G401 (cell line): Measurements from ENCODE around the gene OPN4. TPM values are rescaled to one million over a fixed set of nuclear protein-coding genes. Genes with fewer than 3 reads are reported as not detected.

Source experiments
- DNase-seq: peaks from one replicate; pipeline ENCODE4 v3.0.0-alpha.2; 2015; ENCODE audit warnings: low spot score
- in situ Hi-C: cut with HindIII; loops from 2 replicates; pipeline ENCODE4 v1.10.0; 2016; ENCODE audit warnings: low sequenced_read_pairs, mixed read lengths
- total RNA-seq: library from RNA; depleted of rRNA; stranded (reverse); fragments of >200 nt; shearing (Covaris generic); gene quantifications from 2 replicates; pipeline ENCODE4 v1.2.3, GENCODE V29; 2014; rRNA removed

Gene OPN4
- total RNA-seq, 1 experiment from 2014 or later, result not detected

DNA sequence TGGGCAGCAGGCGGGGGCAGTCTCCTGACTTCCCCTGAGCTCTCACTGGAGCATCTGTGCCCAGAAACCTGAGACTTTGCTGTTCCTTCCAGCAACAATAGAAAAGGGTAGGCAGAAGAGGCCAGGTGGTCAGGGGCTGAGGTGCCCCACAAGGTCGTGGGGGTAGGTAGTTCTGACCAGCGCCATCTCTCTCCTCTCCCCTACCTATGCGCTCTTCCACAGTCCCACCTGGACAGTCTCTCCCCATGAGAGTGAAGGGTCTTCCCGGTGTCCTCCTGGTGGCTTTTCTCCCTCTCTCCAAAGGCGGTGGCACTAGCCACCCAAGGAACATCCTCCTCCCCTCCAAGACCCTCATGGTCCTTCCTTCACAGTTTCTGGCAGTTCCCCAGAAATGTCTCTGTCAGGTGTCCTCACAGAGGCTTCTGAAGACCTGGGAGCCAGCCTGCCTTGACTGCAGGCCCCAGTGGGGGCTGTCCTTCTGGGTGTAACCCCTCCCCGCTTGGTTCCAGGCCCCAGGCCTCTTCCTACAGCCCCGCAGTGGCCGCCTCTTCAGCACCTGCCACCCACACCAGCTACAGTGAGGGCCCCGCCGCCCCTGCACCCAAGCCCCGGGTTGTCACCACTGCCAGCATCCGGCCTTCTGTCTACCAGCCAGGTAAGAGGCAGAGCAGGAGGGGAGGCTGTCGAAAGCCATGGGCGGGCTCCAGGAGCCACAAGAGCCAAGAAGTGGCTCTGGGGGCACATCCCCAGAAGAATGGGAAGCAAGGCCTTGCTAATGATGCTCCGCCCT is 55.2 kb downstream of the OPN4 start:
- no peak for DNase-seq
- in situ Hi-C loops, result no loop called here

GRCh38 chr10:86710987-86711512 is 56.7 kb downstream of the OPN4 start:
- in situ Hi-C loops, result no loop called here
- DNase-seq, result peak; percentile 88

GRCh38 chr10:86711513-86712316 is 57.4 kb downstream of the OPN4 start:
- in situ Hi-C loops, result no loop called here
- DNase-seq, result peak; percentile 65

GRCh38 chr10:86712317-86712707 is 58.0 kb downstream of the OPN4 start:
- in situ Hi-C loops, result no loop called here
- DNase-seq, result no peak

GRCh38 chr10:86715156-86715795 is 60.9 kb downstream of the OPN4 start:
- in situ Hi-C loops, result no loop called here

GRCh38 chr10:86715836-86716235 is 61.5 kb downstream of the OPN4 start:
- DNase-seq, result no peak
- in situ Hi-C loops, result no loop called here

More at GRCh38 chr10:86715156-86715795, 60.9 kb downstream of the OPN4 start:
- DNase-seq, result no peak

Other genes with a start within 250 kb of the OPN4 start
- 28.2 and 39.5 TPM in 2 replicates for gene WAPL, start 132.8 kb upstream of the OPN4 start, total RNA-seq
- gene LDB3, start 14.0 kb downstream of the OPN4 start, total RNA-seq, result 0.37 and 0.78 TPM in 2 replicates
- 72.5 and 78.8 TPM in 2 replicates for gene BMPR1A, start 102.1 kb downstream of the OPN4 start, total RNA-seq